GM12878 (cell line): ENCODE measurements around the gene PCNX4. TPM values are rescaled to one million over a fixed set of nuclear protein-coding genes. Genes with fewer than 3 reads are reported as not detected.

Experiments
- ATAC-seq: fragments of 200-7000 bp; cut with Tn5 transposase; 3 replicates; pipeline ENCODE4 v1.9.1; 2020; ENCODE audit warnings: mild to moderate bottlenecking, moderate library complexity
- BruUV-seq: library from RNA; stranded (reverse); fragments of 400-500 nt; replicated peaks from 2 replicates; lab custom pipeline; 2021; lab: Mats Ljungman, UMichigan
- CTCF ChIA-PET: fragments of 300-600 bp; sonication (Branson Sonifier 250); formaldehyde crosslinking; extraction: SDS; loops from one replicate; lab custom pipeline; 2021; ENCODE audit warnings: inconsistent platforms; lab: Yijun Ruan, JAX
- POLR2A ChIA-PET: fragments of 350-600 bp; formaldehyde crosslinking; extraction: SDS; loops from one replicate; lab custom pipeline; 2021; ENCODE audit warnings: inconsistent platforms; lab: Charles Lee
- RAD21 ChIA-PET: fragments of 300-600 bp; sonication (Branson Sonifier 250); formaldehyde crosslinking; loops from one replicate; lab custom pipeline; 2023; ENCODE audit warnings: antibody characterized with exemption; ENCODE audit not compliant: unreplicated experiment; lab: Charles Lee
- SMC1A ChIA-PET: fragments of 300-600 bp; sonication (Branson Sonifier 250); formaldehyde crosslinking; loops from one replicate; lab custom pipeline; 2023; ENCODE audit not compliant: unreplicated experiment, uncharacterized antibody; lab: Charles Lee
- DNase-seq: peaks from one replicate; pipeline ENCODE4 v3.0.0-alpha.2; 2011; ENCODE audit warnings: low read depth, low spot score
- FAIRE-seq: peaks from 3 replicates; lab custom pipeline; 2011; peaks lifted over from hg19 to GRCh38; lab: Jason Lieb, UNC
- H2AFZ ChIP-seq: 2 replicates; pipeline ENCODE4 v1.6.0; 2011; ENCODE audit warnings: low read depth, low read length, control low read depth; ENCODE audit not compliant: control insufficient read depth
- H3K27ac ChIP-seq: 2 replicates; pipeline ENCODE4 v1.5.1; 2011; ENCODE audit warnings: control low read depth; ENCODE audit not compliant: control insufficient read depth, insufficient read depth
- H3K27me3 ChIP-seq, 2 experiments: replicated peaks in 1 of 2; 2 replicates each; pipeline versions ENCODE4 v1.6.0 to v1.6.1; 2011; ENCODE audit warnings: low read length in 1 of 2; ENCODE audit not compliant: control insufficient read depth in 2 of 2, insufficient read depth in 2 of 2
- H3K36me3 ChIP-seq, 2 experiments: 2 replicates each; pipeline ENCODE4 v1.5.1; 2011; ENCODE audit warnings: low read length in 1 of 2; ENCODE audit not compliant: control insufficient read depth in 2 of 2, insufficient read depth in 2 of 2
- H3K4me1 ChIP-seq: 2 replicates; pipeline ENCODE4 v1.6.1; 2011; ENCODE audit warnings: mild to moderate bottlenecking, low read length, moderate library complexity, mixed read lengths; ENCODE audit not compliant: control insufficient read depth, insufficient read depth
- H3K4me2 ChIP-seq: 2 replicates; pipeline ENCODE4 v1.6.0; 2011; ENCODE audit warnings: control low read depth; ENCODE audit not compliant: control insufficient read depth, insufficient read depth
- H3K4me3 ChIP-seq: fragments of 200-600 bp; sonication (generic); 2 replicates; pipeline ENCODE4 v1.5.1; 2016
- H3K79me2 ChIP-seq: 2 replicates; pipeline ENCODE4 v1.6.0; 2011; ENCODE audit warnings: low read length; ENCODE audit not compliant: control insufficient read depth, insufficient read depth
- H3K9ac ChIP-seq: 2 replicates; pipeline ENCODE4 v1.8.0; 2011; ENCODE audit warnings: low read length, control low read depth, mixed read lengths; ENCODE audit not compliant: control insufficient read depth, insufficient read depth
- H3K9me3 ChIP-seq: replicated peaks from 3 replicates; pipeline ENCODE4 v1.5.1; 2011; ENCODE audit warnings: mild to moderate bottlenecking, low read length; ENCODE audit not compliant: control insufficient read depth, insufficient read depth
- H4K20me1 ChIP-seq: 2 replicates; pipeline ENCODE4 v1.6.0; 2011; ENCODE audit not compliant: control insufficient read depth, insufficient read depth
- CBFB ChIP-seq: IDR thresholded peaks from 2 replicates; pipeline ENCODE4 v1.6.1; 2016; ENCODE audit warnings: antibody characterized with exemption, low read depth
- CBX3 ChIP-seq: fragments of 200-600 bp; sonication (generic); IDR thresholded peaks from 2 replicates; pipeline ENCODE4 v1.6.1; 2016; ENCODE audit warnings: low read depth, borderline replicate concordance
- CREM ChIP-seq: IDR thresholded peaks from 2 replicates; pipeline ENCODE4 v1.6.1; 2014; ENCODE audit warnings: antibody characterized with exemption, low read depth
- HDAC2 ChIP-seq: fragments of 200-600 bp; sonication (generic); IDR thresholded peaks from 2 replicates; pipeline ENCODE4 v1.6.1; 2017
- NBN ChIP-seq: fragments of 450-650 bp; IDR thresholded peaks from 2 replicates; pipeline ENCODE4 v1.6.1; 2016
- PAX5 ChIP-seq: IDR thresholded peaks from 2 replicates; pipeline ENCODE4 v1.6.1; 2011; ENCODE audit warnings: low read depth, low read length, borderline replicate concordance
- PML ChIP-seq: IDR thresholded peaks from 2 replicates; pipeline ENCODE4 v1.6.1; 2012; ENCODE audit warnings: low read length, inconsistent platforms
- POLR2AphosphoS2 ChIP-seq: IDR thresholded peaks from 2 replicates; pipeline ENCODE4 v1.6.1; 2011; ENCODE audit warnings: low read depth, mild to moderate bottlenecking, low read length, improper control_type of control experiment, moderate library complexity
- RELB ChIP-seq: fragments of 450-650 bp; IDR thresholded peaks from 2 replicates; pipeline ENCODE4 v1.6.1; 2017; ENCODE audit warnings: low read depth, mild to moderate bottlenecking, moderate library complexity
- SPI1 ChIP-seq: IDR thresholded peaks from 2 replicates; pipeline ENCODE4 v1.6.1; 2011; ENCODE audit warnings: low read depth, mild to moderate bottlenecking, low read length, moderate library complexity, borderline replicate concordance; ENCODE audit not compliant: insufficient read depth
- STAT1 ChIP-seq: fragments of 450-650 bp; conservative IDR thresholded peaks from 2 replicates; pipeline ENCODE4 v1.6.1; 2014; ENCODE audit warnings: antibody characterized with exemption, mild to moderate bottlenecking
- SUPT20H ChIP-seq: IDR thresholded peaks from 2 replicates; pipeline ENCODE4 v1.6.1; 2011; ENCODE audit warnings: low read depth, mild to moderate bottlenecking, low read length, moderate library complexity, borderline replicate concordance; ENCODE audit not compliant: control insufficient read depth
- TAF1 ChIP-seq: IDR thresholded peaks from 2 replicates; pipeline ENCODE4 v1.6.1; 2011; ENCODE audit warnings: mild to moderate bottlenecking, low read depth, low read length, borderline replicate concordance
- WGBS: methylation state at CpG from one replicate; pipeline ENCODE4 v1.1.6; 2016; ENCODE audit warnings: low lambda C conversion rate; ENCODE audit not compliant: insufficient replicate concordance, insufficient coverage; ENCODE audit errors: missing lambda C conversion rate; 5-methylcytosine and 5-hydroxymethylcytosine counted together
- in situ Hi-C: fragments of 300-500 bp; cut with MboI; formaldehyde crosslinking; loops from 9 replicates; pipeline ENCODE4 v1.14.3; 2018; ENCODE audit warnings: mixed read lengths
- intact Hi-C: fragments of 100-400 bp; cut with micrococcal nuclease; formaldehyde crosslinking; loops from one replicate; pipeline ENCODE4 v1.14.2; 2022; ENCODE audit not compliant: unreplicated experiment
- polyA plus RNA-seq, 11 experiments: library from polyadenylated mRNA; depleted of rRNA in 4 of 11; unstranded in 6 of 11; stranded (reverse) in 5 of 11; fragments of >200 nt; fragmentation: Nextera tagmentation in 4 of 11; fragmentation: Illumina TruSeq in 1 of 11; extraction: Ambion mirVana in 4 of 11; extraction: Trizol in 1 of 11; gene quantifications; 1 replicate in 1 of 11; 2 replicates in 10 of 11; pipeline versions ENCODE4 v1.2.1 to v1.2.3, GENCODE V29; 2011 to 2016; ENCODE audit warnings: inconsistent platforms in 2 of 11, missing spikeins in 2 of 11, low read depth in 1 of 11
- total RNA-seq, 4 experiments: library from RNA; depleted of rRNA in 3 of 4; stranded (reverse); fragments of >200 nt in 3 of 4; fragmentation: Illumina TruSeq in 1 of 4; extraction: Trizol in 1 of 4; gene quantifications; 2 replicates each; pipeline versions ENCODE4 v1.2.1 to v1.2.3, GENCODE V29; 2013 to 2021
- TF ChIP-seq, protein P1 (sequence below): fragments of 450-650 bp; IDR thresholded peaks from 2 replicates; pipeline ENCODE4 v1.6.1; 2014; ENCODE audit warnings: mild to moderate bottlenecking

The PCNX4 gene
- total and polyA plus RNA-seq, 10 of the 15 experiments (the other 5 are each of a cell fraction or from before 2014, with no cell fraction given) = 13.8 to 56.6 (median 39.4) TPM

DNA sequence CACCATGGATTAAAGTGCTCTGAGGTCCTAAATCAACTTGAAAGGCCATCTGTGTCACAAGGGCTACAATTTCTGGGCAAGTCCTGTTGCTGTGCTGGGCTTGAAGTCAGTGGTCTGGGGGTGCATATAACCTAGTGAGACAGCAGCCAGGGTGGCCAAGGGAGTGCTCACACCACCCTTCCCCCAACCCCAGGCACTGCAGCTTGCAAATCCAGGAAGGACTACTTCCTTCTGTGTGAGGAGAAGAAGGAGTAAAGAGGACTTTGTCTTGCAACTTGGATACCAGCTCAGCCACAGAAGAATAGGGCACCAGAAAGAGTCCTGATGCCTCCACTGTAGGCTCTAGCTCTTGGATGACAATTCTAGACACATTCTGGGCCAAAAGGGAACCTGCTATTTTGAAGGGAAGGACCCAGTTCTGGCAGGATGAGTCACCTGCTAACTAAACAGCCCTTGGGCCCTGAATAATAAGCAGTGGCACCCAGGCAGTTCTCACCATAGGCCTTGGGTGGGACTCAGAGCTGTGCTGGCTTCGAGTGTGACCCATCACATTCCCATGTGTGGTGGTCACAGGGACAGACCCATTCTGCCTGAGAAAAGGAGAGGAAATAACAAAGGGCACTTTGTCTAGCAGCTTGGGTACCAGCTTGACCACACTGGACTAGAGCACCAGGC lies 106.0 kb downstream of the PCNX4 start:
- FAIRE-seq = no peak
- intact Hi-C loops = no loop called here

More for the DNA sequence above, 106.0 kb downstream of the PCNX4 start:
- ChIA-PET RAD21 (interaction anchor here (1.1 to 1.3 kb wide), 4 partner anchors 9 to 133 kb away, joined by 3 to 4 read pairs (median 3); partner anchors contain the start of gene DHRS7), CTCF (interaction anchor here (0.9 to 6.7 kb wide), 7 partner anchors 11 to 364 kb away, joined by 3 to 61 read pairs (median 5); no protein-coding TSS in a partner anchor), SMC1A (interaction anchor here (1.0 to 8.4 kb wide), 13 partner anchors 7 to 361 kb away, joined by 3 to 60 read pairs (median 4); no protein-coding TSS in a partner anchor), POLR2A (interaction anchor here (19.5 kb wide), 1 partner anchor 20 kb away, joined by 241 read pairs; no protein-coding TSS in a partner anchor)
- H3K27ac ChIP-seq = no peak overlapping the region
- H3K4me1 ChIP-seq = peaks cover 8% of the 10 kb centered on the region
- no peaks in the 10 kb centered on the region for H3K27me3 ChIP-seq
- DNase-seq = no peak
- in situ Hi-C loops = no loop called here
- H3K36me3 ChIP-seq = no peaks in the 10 kb centered on the region
- H3K9ac ChIP-seq = no peak overlapping the region
- H4K20me1 ChIP-seq = no peaks in the 10 kb centered on the region
- peaks cover 11% of the 10 kb centered on the region; the same call in 2 of the 3 replicates for H3K9me3 ChIP-seq
- no TSS peak for BruUV-seq
- H3K4me2 ChIP-seq = no peak overlapping the region
- no peaks in the 10 kb centered on the region for H3K79me2 ChIP-seq
- ATAC-seq = peak; percentile 28
- H2AFZ ChIP-seq = peak overlapping the region; percentile 45
- WGBS = 91% methylated on average over 1 of the region's 1 CpG
- no peak for TF ChIP-seq HDAC2
- no peak for TF ChIP-seq TAF1
- TF ChIP-seq POLR2AphosphoS2 = no peak
- TF ChIP-seq, protein P1, sequence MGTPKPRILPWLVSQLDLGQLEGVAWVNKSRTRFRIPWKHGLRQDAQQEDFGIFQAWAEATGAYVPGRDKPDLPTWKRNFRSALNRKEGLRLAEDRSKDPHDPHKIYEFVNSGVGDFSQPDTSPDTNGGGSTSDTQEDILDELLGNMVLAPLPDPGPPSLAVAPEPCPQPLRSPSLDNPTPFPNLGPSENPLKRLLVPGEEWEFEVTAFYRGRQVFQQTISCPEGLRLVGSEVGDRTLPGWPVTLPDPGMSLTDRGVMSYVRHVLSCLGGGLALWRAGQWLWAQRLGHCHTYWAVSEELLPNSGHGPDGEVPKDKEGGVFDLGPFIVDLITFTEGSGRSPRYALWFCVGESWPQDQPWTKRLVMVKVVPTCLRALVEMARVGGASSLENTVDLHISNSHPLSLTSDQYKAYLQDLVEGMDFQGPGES = no peak
- TF ChIP-seq CBFB = no peak
- TF ChIP-seq SUPT20H = no peak
- TF ChIP-seq PAX5 = no peak
- no peak for TF ChIP-seq SPI1
- TF ChIP-seq CREM = no peak
- TF ChIP-seq STAT1 = no peak
- no peak for TF ChIP-seq RELB
- TF ChIP-seq PML = no peak
- no peak for TF ChIP-seq CBX3
- no peak for TF ChIP-seq NBN
- TF ChIP-seq, all 136 proteins: peak for 0
- no peak overlapping the region for H3K4me3 ChIP-seq
